H4 (cell line): Measurements from ENCODE around the gene FAM163B. TPM values are rescaled to one million over a fixed set of nuclear protein-coding genes. Genes with fewer than 3 reads are reported as not detected.
"Not testable (repeated sequence)": the region's sequence is repeated elsewhere in the genome, so short reads cannot be mapped to it uniquely, and the experiment has no call there.

ENCODE experiments used
- DNase-seq: peaks from one replicate; pipeline ENCODE4 v3.0.0-alpha.2; 2015; ENCODE audit warnings: low spot score
- total RNA-seq: library from RNA; depleted of rRNA; stranded (reverse); fragments of >200 nt; shearing (Covaris generic); gene quantifications from 2 replicates; pipeline ENCODE4 v1.2.3, GENCODE V29; 2014

The FAM163B gene
- total RNA-seq, 1 experiment from 2014 or later: not detected

GRCh38 chr9:133569891-133570690, 39.1 kb downstream of the FAM163B start:
- no peak for DNase-seq

GRCh38 chr9:133569121-133569785, 39.9 kb downstream of the FAM163B start:
- DNase-seq: no peak

- no peak for DNase-seq
These were observed 41.0 kb downstream of the FAM163B start for GRCh38 chr9:133568186-133568585.

GRCh38 chr9:133566817-133567216, 42.4 kb downstream of the FAM163B start:
- no peak for DNase-seq

DNA sequence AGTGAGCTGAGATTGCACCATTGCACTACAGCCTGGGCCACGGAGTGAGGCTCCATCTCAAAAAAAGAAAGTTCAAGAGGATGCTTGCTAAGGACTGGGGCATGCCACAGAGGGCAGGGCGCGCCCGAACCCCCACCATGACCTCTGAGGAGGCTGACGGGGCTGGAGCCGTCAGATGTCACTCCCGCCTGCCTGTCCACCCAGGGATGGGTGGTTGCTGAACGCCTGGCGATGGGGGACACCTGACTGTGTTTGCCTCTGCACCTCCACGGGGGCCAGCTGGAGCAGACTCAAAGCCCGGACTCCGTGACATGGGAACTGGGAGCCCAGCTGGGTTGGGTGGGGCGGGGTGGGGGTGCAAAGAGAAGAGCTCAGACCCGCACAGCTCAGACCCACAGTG, 42.8 kb downstream of the FAM163B start:
- DNase-seq: no peak

DNA sequence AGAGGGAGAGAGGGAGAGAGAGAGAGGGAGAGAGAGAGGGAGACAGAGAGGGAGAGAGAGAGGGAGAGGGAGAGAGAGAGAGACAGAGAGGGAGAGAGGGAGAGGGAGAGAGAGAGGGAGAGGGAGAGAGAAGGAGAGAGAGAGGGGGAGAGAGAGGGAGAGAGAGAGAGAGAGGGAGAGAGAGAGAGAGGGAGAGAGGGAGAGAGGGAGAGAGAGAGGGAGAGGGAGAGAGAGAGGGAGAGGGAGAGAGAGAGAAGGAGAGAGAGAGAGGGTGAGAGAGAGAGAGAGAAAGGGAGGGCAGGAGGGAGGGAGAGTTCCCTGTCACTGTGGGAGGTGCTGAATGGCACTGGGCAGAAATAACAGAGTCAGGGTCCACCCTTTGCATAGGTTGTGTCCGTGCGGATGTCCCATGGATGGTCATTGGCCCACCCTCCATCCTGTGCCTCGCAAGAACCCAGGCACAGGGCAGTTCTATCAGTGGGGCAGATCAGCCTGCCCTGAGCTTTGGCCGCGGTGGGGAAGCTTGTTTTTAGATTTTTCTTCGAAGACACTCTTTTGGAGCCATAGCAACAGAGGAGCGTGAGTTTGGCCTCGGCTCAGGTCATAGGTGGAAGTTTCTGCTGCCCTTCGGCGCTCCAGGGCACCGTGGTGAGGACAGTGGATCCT, 44.6 kb downstream of the FAM163B start:
- no peak for DNase-seq

DNA sequence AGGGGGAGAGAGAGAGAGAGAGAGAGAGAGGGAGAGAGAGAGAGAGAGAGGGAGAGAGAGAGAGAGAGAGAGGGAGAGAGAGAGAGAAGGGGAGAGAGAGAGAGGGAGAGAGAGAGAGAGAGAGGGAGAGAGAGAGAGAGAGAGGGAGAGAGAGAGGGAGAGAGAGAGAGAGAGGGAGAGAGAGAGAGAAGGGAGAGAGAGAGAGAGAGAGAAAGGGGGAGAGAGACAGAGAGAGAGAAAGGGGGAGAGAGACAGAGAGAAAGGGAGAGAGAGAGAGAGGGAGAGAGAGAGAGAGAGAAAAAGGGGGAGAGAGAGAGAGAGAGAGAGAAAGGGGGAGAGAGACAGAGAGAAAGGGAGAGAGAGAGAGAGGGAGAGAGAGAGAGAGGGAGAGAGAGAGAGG, 45.4 kb downstream of the FAM163B start:
- DNase-seq: not testable (repeated sequence)

DNA sequence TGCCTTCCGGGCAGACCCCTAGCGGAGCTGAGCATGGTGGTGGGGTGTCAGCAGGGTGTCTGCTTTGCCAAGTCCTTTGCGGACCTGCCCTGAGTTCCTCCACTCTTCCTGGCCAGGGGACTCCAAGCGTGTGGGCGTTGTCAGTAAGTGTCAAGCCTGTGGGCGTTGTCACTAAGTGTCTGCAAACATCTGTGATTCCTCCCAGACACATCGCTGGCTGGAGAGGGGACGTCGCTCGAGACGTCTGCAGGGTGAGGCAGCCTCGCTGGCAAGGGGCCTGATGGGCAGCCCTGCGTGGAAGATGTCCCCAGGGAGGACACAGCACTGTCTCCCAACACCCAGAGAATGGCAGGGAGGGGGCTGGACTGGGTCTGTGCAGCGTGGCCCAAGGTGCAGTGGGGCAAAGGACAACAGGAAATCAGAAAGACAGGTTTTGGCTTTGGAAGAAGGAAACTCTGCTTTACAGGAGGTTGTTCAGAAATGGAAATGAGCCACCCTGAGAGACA, 45.8 kb downstream of the FAM163B start:
- DNase-seq: no peak

- DNase-seq: no peak
These were observed 46.4 kb downstream of the FAM163B start for GRCh38 chr9:133562611-133563290.

DNA sequence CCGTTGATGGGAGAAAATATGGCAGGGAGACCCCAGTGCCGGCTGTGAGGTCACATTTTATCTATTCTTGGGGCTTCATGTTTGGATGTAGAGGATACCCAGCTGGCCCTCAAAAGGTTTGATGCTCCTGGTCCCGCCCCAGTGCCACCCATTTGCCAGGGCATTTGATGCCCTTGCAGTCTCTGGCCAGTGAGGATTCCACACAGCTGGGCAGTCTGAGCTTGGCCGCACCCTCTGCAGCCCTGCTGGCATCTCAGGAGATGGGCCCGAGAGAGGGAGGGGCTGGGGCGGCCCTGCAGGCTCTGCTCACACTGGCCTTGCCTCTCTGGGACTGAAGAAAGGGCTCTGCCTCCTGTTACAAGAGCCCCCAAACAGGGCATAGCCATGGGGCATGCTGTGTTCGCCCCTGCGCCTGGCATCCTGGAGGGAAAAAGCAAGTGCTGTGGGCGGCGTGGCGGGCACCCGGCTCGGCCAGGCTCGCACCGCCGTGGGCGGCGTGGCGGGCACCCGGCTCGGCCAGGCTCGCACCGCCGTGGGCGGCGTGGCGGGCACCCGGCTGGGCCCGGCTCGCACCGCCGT, 47.1 kb downstream of the FAM163B start:
- DNase-seq: no peak

DNA sequence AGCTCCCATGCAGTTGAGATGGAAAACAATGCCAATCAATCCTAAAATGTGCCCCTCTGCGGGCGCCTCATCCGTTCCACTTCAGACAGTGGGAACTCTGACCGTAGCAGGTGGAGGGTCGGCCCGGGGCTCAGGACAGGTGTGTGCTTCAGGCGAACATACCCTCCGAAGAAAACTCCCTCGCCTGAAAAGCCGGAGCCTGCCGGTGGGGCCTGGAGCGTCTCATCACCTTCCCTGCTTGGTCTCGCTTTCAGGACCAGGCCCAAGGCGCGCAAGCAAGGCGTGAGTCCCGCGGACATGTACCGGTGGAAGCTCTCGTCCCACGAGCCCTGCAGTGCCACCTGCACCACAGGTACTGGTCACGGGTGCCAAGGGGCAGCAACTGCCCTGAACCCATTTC, 48.2 kb downstream of the FAM163B start:
- no peak for DNase-seq

- no peak for DNase-seq
These were observed 48.9 kb downstream of the FAM163B start for GRCh38 chr9:133560311-133560710.

- DNase-seq: peak; percentile 71
These were observed 50.7 kb downstream of the FAM163B start for GRCh38 chr9:133558191-133559126.

GRCh38 chr9:133557581-133557980, 51.6 kb downstream of the FAM163B start:
- DNase-seq: no peak

- no peak for DNase-seq
These were observed 52.8 kb downstream of the FAM163B start for GRCh38 chr9:133556354-133556753.

DNA sequence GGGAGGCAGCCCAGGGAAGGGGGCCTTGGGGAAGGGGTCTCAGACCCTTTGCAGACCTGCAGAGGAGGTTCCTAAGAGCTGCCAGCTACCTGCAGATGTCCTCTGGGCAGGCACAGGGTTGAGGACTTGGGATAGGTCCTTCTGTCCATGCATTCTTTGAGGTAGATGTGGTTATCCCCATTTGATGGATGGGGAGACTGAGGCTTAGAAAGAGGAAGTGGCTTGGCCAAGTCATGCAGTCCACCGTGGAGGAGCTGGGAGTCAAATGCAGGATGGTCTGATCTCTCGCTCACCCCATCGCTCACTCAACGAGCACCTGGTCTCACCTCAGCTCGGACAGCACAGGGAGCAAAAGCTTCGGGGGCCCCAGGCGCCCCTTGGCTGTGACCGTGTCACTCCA, 54.5 kb downstream of the FAM163B start:
- no peak for DNase-seq

GRCh38 chr9:133553973-133554713, 55.0 kb downstream of the FAM163B start:
- DNase-seq: no peak

DNA sequence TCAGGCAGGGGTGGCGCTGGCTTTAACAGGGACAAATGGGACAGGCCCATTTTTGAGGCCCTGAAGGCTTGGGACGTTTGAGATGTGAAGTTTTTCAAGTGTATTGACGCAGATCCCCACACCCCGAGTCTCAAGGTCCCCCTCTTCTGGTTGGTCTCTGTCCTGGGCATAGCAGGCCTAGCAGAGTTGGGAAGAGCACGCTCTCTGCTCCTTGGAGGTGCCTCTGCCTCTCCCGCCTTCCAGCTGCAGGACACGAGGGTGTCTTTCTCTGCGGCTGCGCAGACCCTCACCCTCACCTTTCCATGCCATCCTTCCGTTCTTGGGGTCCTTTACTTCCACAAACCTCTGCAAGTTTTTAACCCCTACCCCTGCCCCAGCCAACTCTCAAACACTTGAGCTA, 56.1 kb downstream of the FAM163B start:
- DNase-seq: no peak

DNA sequence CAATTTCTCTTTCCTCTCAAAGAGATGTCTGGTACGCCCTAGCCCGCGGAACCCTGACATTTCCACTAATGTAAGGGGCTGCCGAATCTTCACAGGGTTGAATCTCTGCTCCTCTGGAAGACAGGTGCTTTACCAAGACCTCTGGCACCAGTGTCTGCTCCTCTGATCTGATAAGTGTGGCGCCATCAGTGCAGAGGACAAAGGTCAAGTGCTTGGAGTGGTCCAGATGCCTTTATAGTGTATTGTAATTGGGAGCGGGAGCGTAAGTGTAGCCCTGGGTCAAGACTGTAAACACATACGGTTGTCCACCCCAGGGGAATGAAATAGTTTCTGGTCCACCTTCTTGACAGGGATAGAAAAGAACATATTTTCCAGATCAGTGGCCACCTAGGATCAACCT, 57.0 kb downstream of the FAM163B start:
- no peak for DNase-seq

DNA sequence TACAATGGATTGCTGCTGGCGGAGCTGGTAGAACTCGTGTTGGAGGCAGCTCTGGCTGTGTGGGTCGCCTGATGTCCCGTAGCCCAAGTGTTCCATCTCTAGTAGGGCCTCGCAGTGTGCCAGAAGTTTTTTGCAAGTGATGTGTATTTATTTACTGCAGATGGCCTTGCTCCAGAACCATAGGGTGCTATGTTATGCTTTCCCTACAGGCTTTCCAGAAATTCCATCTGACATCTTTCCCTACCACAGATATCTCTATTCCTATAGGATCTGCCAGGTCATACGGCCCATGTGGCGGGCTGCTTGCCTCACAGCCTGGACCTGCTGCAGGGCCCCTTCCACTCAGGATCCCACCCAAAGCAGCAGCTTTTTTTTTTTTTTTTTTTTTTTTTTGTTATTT, 57.7 kb downstream of the FAM163B start:
- no peak for DNase-seq
